GM21423 (cell line): ENCODE data around the gene DPPA4.
"Not testable (repeated sequence)": the region's sequence is repeated elsewhere in the genome, so short reads cannot be mapped to it uniquely, and the experiment has no call there.

Experiments
- ATAC-seq: cut with Tn5 transposase; IDR thresholded peaks from one replicate; pipeline ENCODE4 v1.9.1; 2021; ENCODE audit warnings: mild to moderate bottlenecking, moderate library complexity; ENCODE audit not compliant: unreplicated experiment

DPPA4 gene, protein sequence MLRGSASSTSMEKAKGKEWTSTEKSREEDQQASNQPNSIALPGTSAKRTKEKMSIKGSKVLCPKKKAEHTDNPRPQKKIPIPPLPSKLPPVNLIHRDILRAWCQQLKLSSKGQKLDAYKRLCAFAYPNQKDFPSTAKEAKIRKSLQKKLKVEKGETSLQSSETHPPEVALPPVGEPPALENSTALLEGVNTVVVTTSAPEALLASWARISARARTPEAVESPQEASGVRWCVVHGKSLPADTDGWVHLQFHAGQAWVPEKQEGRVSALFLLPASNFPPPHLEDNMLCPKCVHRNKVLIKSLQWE

DNA sequence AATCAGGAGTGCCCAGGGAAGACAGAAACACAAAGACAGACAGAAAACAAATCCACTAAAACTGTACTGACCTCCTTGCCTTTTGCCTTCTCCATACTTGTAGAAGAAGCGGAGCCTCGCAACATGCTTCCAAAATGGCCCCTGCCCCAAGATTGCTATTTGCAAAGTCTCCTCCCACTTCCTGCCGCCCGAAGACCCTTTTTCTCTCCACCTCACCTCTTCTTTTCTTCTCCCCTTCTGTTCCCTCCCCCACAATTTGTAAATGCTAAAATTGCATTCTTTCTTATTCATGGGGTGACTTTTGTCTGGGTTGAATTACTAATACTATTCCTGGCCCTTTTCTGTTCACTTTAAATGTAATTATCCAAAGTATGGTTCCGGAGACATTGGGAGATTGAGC lies at the start of gene DPPA4:
DPPA4 (minus strand) TSS at position 154 of the 400 bp plus-strand sequence; CDS start at position 125, 29 bp downstream.
- no peak for ATAC-seq

DNA sequence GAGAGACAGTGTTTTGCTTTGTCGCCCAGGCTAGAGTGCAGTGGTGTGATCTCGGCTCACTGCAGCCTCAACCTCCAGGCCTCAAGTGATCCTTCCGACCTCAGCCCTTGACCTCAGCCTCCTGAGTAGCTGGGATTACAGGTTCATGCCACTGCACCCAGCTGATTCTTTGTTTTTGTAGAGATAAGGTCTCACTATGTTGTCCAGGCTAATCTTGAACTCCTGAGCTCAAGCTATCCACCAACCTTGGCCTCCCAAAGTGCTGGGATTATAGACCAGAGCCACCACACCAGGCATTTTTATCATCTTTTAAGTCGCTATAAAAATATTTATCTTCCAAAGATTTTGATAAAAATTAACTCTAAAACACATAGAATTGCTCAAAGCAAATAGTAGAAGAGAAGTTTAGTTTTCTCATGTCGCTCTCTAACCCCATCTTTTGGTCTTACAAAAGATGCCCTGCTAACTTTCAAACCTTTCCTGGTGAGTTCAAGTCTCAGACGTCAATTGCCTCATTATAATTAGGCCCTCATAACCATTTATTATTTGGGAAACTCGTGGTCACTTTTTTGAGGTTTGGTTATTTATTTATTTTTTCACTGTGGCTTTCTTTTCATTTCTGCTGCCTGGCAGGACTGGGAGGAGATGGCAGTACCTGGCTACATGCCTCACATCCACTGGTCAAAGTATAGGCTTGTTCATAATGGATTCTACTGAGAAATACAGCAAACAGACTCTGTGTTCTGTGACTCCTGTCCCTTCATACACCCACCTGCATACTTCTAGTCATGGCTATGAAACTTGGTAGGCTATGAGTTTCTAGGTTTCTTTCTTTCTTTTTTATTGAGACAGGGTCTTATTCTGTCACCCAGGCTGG lies 48.3 kb upstream of the DPPA4 start:
- ATAC-seq = no peak

DNA sequence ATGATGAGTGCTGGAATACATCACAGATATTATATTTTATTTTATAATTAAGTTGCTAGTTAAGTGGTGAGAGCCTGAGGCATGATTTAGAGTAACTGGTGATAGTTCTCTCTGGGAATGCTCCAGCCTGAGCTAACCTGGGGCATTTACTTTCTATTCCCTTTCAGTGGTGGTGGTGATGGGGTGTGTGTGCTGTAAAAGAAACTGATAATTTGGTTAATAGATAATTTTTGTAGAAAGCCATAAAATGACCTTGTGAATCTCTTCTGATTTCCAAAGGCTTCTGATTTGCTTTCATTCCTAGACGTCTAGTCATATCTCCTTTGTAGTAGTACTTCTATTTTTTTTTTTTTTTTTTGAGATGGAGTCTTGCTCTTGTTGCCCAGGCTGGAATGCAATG lies 46.8 kb upstream of the DPPA4 start:
- no peak for ATAC-seq

DNA sequence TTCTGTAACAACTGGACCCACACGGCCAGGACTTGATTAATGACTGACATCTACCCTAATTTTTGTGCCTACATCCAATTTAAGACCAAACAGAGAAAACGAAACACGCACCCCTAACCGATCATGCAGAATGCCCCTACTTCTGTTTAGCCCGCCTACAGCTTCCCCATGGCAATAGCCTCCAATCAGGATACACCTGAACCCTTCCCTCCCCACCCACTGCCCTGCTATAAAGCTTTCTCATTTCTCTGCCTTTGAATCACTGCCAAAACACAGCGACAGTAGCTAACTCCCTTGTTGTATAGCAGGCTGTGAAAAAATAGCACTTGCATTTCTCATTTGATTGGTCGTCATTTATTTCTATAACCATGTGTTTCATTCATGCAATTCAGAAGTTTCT lies 45.2 kb upstream of the DPPA4 start:
- no peak for ATAC-seq

DNA sequence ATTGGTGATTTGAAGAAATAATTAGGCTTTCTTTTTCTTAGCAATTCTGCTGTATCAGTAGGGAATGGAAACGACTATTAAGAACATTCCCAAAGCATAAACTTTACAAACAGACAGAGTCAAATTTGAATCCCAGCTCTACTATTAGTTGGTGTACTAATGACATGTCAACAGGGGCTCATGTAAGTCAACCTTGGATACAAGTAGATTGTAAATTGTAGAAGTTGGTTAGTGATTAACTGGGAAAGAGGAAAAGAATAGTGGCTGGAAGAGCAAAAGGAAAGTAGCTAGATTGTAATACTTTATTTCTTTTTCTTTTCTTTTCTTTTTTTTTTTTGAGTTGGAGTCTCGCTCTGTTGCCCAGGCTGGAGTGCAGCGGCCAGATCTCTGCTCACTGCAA lies 38.6 kb upstream of the DPPA4 start:
- ATAC-seq = no peak

DNA sequence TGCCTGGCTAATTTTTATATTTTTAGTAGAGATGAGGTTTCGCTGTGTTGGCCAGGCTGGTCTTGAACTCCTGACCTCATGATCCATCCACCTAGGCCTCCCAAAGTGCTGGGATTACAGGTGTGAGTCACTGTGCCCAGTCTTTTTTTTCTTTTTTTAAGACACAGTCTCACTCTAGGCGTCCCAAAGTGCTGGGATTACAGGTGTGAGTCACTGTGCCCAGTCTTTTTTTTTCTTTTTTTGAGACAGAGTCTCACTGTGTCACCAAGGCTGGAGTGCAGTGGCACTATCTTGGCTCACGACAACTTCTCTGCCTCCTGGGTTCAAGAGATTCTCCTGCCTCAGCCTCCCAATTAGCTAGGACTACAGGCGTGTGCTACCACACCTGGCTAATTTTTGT lies 37.1 kb upstream of the DPPA4 start:
- not testable (repeated sequence) for ATAC-seq

DNA sequence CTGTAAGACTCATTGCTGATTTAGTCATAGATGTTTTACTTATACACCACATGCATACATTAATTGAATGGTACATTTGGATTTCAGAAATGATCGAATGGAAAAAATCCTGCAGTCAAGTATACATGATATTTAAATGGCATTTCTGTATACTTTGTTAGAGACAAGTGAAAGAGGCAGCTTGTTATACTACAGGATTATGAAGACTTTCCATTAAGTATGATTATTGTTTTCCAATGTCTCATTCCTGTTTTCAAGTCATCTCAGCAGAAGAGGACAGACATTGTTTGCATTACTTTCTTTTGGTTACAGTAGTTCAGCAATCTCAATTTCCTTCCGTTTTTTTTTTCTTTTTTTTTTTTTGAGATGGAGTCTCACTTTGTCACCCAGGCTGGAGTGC lies 36.6 kb upstream of the DPPA4 start:
- ATAC-seq = no peak

DNA sequence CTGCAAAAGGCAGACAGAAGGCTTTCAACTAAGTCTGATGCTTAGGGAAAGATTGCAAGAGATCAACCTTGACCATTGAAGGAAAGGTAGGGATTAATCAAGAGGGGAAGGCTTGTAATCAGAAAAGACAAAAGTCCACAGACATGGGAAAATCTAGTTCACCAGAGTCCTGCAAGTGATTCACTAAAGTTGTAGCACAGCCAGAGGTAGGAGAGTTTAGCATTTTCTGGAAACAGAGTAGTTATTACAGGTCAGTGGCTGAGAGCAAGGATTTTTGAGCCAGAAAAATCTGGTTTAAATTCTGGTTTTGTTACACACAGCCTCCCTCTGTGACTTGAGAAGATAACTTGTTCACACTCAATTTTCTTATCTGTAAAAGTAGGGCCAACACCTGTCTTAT lies 35.3 kb upstream of the DPPA4 start:
- no peak for ATAC-seq

DNA sequence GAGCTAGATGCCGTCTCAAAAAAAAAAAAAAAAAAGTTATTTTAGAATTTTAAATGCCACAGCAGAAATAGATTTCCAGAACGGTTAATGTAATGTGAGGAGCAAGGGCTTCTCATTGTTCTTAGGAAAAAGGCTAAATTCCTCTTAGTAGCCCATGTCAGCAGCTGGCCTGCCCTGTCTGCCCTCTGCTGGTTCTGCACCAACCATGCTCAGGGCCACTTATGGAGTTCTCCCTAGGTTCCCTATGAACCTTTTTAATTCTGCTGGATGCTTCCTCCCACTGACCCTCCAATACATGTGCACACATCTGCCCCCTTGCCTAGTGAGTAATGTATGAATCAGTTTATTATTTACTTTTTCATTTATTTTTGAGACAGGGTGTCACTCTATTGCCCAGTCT lies 32.2 kb upstream of the DPPA4 start:
- no peak for ATAC-seq

DNA sequence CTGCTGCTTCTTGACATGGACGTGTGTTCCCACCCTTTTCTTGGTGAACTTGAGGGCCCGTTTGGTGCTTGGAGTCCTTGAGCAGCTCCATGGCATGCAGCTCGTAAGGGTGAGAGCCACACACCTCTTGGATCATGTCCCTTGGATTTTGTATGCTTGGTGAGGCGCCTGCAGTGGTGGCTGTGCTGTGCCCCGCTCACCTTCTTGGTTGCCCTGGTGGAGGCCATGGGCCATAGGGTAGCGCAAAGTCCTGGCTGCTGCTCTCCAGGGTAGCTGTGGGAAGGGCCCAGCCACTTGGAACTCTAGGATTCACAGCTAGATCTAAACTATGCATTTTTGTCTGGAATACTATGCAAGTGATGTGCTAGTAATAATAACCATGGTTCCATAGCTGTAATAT lies 26.7 kb upstream of the DPPA4 start:
- ATAC-seq = no peak

DNA sequence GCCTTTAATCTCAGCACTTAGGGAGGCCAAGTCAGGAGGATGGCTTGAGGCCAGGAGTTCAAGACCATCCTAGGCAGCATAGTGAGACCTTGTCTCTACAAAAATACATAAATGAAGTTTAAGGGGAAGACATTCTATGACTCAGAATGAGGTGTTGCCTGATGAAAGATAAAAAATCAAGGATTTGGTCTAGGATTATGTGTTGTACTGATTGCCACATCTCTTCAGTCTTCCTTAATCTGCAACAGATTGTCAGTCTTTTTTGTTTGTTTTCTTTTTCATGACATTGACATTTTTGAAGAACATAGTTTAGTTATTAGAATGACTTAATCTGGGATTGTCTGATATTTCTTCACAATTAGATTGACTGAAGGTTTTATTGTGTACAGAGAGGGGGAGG lies 26.3 kb upstream of the DPPA4 start:
- ATAC-seq = no peak

DNA sequence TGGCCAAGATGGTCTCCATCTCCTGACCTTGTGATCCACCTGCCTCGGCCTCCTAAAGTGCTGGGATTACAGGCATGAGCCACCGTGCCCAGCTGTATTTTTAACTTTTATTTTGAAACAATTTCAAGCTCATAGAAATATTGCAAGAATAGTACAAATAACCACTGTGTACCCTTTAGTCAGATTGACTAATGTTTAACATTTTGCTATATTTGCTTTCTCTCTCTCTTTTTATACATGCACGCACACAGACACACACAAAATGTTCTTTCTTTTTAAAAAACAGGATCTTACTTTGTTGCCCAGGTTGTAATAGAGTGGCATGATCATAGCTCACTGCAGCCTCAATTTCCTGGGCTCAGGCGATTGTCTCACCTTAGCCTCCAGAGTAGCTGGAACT lies 25.5 kb upstream of the DPPA4 start:
- no peak for ATAC-seq

DNA sequence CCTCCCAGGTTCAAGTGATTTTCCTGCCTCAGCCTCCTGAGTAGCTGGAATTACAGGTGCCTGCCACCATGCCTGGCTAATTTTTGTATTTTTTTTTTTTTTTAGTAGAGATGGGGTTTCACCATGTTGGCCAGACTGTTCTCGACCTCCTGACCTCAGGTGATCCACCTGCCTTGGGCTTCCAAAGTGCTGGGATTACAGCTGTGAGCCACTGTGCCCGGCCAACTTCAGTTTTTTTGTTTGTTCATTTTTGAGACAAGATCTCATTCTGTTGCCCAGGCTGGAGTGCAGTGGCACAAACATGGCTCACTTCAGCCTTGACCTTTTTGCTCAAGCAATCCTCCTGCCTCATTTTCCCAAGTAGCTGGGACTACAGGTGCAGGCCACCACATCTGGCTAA lies 21.5 kb upstream of the DPPA4 start:
- not testable (repeated sequence) for ATAC-seq

DNA sequence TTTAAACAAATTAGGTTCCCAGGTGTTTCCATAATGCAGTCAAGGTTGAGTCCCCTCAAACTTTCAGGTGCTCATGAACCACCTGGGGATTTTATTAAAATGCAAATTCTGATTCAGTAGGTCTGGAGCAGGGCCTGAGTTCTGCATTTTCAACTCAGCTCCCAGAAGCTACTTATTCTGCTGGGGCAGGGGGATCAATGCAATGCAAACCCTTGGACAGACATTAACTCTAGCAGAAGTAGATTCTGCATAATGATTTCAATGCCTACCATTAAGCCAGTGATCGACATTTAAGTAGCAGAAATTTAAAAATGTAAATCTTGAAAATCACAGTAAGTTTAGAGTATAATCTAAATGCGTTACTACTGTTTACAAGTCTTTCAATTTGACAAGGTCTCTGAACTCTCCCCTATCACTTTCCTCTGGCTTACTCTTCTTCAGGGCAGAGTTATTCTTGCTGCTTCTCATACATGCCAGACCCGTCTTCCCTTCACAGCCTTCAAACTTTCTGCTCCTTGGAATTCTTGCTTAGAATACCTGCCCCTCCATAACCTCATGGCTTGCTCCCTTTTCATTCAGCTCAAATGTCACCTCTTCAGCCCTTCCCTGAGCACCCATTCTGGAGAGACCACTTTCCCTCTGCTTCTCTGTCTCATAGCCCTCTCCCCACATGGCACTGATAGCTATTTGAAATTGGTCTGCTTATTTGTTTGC lies 19.3 kb upstream of the DPPA4 start:
- no peak for ATAC-seq

DNA sequence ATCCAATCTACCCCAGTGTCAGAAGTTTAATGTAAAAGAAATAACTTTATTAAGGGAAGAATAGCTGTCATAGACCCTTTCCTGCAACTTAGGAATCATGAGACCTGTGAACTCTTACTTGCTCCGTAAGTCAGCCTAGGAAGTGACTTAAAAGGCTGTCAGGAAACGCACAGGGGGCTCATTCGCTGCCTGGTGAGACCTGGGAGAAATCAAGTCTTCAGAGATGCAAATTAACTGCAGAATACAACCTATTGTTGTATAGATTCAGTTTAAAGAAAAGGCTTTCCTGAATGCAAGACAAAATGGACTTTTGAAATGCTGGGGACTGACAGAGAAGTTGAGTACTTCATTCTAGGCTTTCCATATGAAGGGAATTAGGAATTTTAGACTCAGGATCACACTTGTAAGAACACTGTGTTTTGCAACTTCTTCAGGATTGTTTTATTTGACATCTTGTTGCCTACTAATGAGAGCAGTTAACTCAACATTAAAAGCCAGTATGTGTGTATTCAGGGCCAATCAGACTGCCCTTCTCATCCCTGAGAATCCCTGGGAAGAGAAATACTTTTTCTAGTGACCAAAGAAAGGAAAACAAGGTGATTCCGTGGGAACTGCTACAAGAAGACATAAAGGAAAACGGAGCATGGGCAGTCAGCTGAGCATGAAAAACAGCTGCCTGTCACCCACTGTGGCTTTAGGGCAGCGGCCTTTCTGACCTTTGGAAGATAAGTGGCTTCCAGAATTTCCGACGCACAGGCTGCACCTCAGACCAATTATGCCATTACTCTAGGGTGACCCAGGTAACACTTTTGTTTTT lies 18.5 kb upstream of the DPPA4 start:
- ATAC-seq = no peak

DNA sequence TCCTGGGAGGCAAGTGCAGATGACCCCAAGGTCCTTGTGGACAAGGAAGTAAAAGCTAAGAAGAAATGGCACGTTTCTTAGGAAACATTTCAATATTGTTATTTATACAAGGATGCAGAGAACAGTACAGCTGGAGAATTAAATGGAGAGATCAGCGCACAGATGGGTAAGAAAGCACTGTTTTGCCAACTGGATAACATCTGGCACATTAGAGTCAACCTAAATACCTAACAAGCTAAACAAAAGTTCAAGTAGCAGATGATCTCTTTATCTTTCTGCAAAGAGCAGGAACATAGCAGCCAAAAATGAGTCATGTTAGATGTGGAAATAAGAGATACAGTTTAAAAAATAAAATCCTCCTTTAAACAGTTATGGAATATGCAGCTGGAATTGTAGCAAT lies 15.7 kb upstream of the DPPA4 start:
- ATAC-seq = no peak

DNA sequence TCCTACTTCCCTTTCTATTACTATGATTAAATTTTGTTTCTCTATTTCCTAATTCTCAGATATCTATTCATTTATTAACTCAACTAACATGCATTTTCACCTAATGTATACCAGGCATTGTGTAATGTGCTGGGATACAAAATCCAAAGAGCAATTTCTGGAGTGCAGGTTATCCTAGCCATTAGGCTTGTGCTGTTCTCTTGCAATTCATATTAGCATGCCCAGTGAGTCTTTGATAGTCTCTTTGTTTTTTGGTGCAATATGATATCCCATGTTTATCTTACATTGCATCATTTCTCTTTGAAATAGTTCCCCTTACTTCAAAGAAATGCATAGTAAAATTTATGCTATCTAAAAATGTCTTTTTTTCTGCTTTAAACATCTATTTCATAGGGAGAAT lies 13.9 kb upstream of the DPPA4 start:
- ATAC-seq = no peak

DNA sequence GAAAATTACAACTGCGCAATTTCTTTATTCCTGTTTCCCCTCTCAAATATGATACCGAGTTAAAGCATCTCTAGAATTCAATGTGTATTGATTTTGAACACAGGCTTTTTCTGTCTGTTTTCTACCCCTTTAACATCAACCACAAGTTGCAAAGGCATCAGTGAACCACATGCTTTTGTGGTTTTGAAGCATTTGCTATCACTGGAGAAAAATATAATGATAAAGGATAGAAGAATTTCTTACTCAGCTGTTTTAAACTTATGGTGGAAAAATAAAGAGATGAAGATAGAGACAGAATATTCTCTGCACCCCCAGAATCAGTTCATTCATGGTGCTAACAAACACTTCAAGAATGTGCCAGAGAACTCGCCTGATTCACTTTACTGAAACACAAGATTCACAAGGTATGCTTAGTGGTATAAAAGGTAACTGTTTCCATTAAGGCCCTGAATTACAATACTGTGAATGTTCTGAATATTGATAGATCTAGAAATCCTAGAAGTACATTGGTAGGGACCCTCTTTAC lies 9.5 kb upstream of the DPPA4 start:
- ATAC-seq = no peak

DNA sequence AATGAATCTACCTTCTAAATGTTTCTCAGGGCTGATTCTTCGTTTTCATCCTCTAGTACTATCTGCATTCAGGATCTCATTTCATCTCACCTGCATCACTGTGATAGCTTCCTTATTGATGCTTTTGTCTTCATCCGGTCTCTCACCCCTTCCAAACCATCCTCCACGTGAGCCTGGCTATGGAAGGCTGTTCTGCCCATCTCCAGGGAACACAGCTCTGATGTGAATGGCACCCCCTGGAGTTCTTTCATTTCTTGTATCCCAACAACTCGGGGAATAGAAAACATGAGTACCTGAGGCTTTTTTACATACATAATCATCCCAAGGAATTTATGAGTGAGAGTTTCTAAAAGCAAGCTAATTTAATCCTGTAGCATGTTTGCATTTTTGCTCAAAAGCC lies 8.8 kb upstream of the DPPA4 start:
- ATAC-seq = no peak
